T-helper 1 cell treated with Interleukin-12 subunit alpha and Interleukin-12 subunit beta and Interleukin-4 antibody, amounts not matched to agents 30 μg/mL and 1 μg/mL, for 36 hours (primary cell): Measurements from ENCODE around the gene HMG20A.

ENCODE experiments used
- H3K27ac Mint-ChIP-seq: one replicate; pipeline ENCODE4 v1.8.0; 2021; ENCODE audit warnings: mild to moderate bottlenecking, mixed read lengths
- H3K27me3 Mint-ChIP-seq: one replicate; pipeline ENCODE4 v1.8.0; 2021; ENCODE audit warnings: low read depth, mixed read lengths
- H3K36me3 Mint-ChIP-seq: one replicate; pipeline ENCODE4 v1.8.0; 2021; ENCODE audit warnings: low read depth, mixed read lengths
- H3K4me1 Mint-ChIP-seq: one replicate; pipeline ENCODE4 v1.8.0; 2021; ENCODE audit warnings: low read depth, mixed read lengths
- H3K4me3 Mint-ChIP-seq: one replicate; pipeline ENCODE4 v1.8.0; 2021; ENCODE audit warnings: mild to moderate bottlenecking, moderate library complexity, mixed read lengths
- H3K9me3 Mint-ChIP-seq: one replicate; pipeline ENCODE4 v1.8.0; 2021; ENCODE audit warnings: mixed read lengths

Gene HMG20A

GRCh38 chr15:77414789-77415442, 5.8 kb upstream of the HMG20A start:
- Mint-ChIP-seq H3K27ac (no peak overlapping the region), H3K27me3 (peaks cover 5% of the 10 kb centered on the region), H3K9me3 (no peaks in the 10 kb centered on the region), H3K4me3 (no peak overlapping the region), H3K4me1 (peaks cover 33% of the 10 kb centered on the region), H3K36me3 (peaks cover 9% of the 10 kb centered on the region)

- H3K27me3 Mint-ChIP-seq = peaks cover 5% of the 10 kb centered on the region
- peaks cover 28% of the 10 kb centered on the region for H3K4me1 Mint-ChIP-seq
- H3K27ac Mint-ChIP-seq = no peak overlapping the region
- peaks cover 10% of the 10 kb centered on the region for H3K36me3 Mint-ChIP-seq
- H3K9me3 Mint-ChIP-seq = no peaks in the 10 kb centered on the region
- H3K4me3 Mint-ChIP-seq = no peak overlapping the region
Observed at GRCh38 chr15:77415450-77416147, 5.1 kb upstream of the HMG20A start.

- H3K4me1 Mint-ChIP-seq = peaks cover 27% of the 10 kb centered on the region
- H3K27ac Mint-ChIP-seq = no peak overlapping the region
- H3K27me3 Mint-ChIP-seq = peaks cover 5% of the 10 kb centered on the region
- H3K4me3 Mint-ChIP-seq = no peak overlapping the region
- peaks cover 11% of the 10 kb centered on the region for H3K36me3 Mint-ChIP-seq
- no peaks in the 10 kb centered on the region for H3K9me3 Mint-ChIP-seq
Observed at GRCh38 chr15:77416148-77416455, 4.6 kb upstream of the HMG20A start.

- Mint-ChIP-seq H3K9me3 (no peaks in the 10 kb centered on the region), H3K4me1 (peaks cover 32% of the 10 kb centered on the region), H3K4me3 (no peak overlapping the region), H3K27ac (no peak overlapping the region), H3K36me3 (peaks cover 10% of the 10 kb centered on the region), H3K27me3 (peaks cover 5% of the 10 kb centered on the region)
Observed at GRCh38 chr15:77416954-77417353, 3.7 kb upstream of the HMG20A start.

GRCh38 chr15:77417602-77418001, 3.1 kb upstream of the HMG20A start:
- Mint-ChIP-seq H3K27ac (no peak overlapping the region), H3K27me3 (peaks cover 5% of the 10 kb centered on the region), H3K36me3 (peaks cover 8% of the 10 kb centered on the region), H3K4me3 (peak overlapping the region; percentile 9), H3K9me3 (no peaks in the 10 kb centered on the region), H3K4me1 (peaks cover 27% of the 10 kb centered on the region)

- peak overlapping the region; percentile 92 for H3K4me3 Mint-ChIP-seq
- peaks cover 24% of the 10 kb centered on the region for H3K4me1 Mint-ChIP-seq
- H3K27ac Mint-ChIP-seq = peak overlapping the region; percentile 81
- no peaks in the 10 kb centered on the region for H3K9me3 Mint-ChIP-seq
- H3K36me3 Mint-ChIP-seq = peaks cover 7% of the 10 kb centered on the region
- peaks cover 5% of the 10 kb centered on the region for H3K27me3 Mint-ChIP-seq
Observed at GRCh38 chr15:77418391-77418965, 2.2 kb upstream of the HMG20A start.

- Mint-ChIP-seq H3K9me3 (no peaks in the 10 kb centered on the region), H3K36me3 (peaks cover 7% of the 10 kb centered on the region), H3K27me3 (peaks cover 5% of the 10 kb centered on the region), H3K4me3 (peak overlapping the region; percentile 92), H3K27ac (peak overlapping the region; percentile 81), H3K4me1 (peaks cover 29% of the 10 kb centered on the region)
Observed at GRCh38 chr15:77418966-77419835, 1.5 kb upstream of the HMG20A start.

- Mint-ChIP-seq H3K4me1 (peaks cover 29% of the 10 kb centered on the region), H3K36me3 (peaks cover 10% of the 10 kb centered on the region), H3K27me3 (peaks cover 5% of the 10 kb centered on the region), H3K9me3 (no peaks in the 10 kb centered on the region), H3K4me3 (peak within 1 kb of the TSS; percentile 99), H3K27ac (peak within 1 kb of the TSS; percentile 99)
Observed at GRCh38 chr15:77419836-77420609, 665 bp upstream of the HMG20A start, which contains the start of gene PEAK1. PEAK1 (minus strand) TSS chr15:77420104; CDS start chr15:77181926, 238,178 bp downstream.

GRCh38 chr15:77421370-77421700, 647 bp downstream of the HMG20A start:
- peak overlapping the region; percentile 99 for H3K4me3 Mint-ChIP-seq
- peaks cover 5% of the 10 kb centered on the region for H3K27me3 Mint-ChIP-seq
- H3K4me1 Mint-ChIP-seq = peaks cover 32% of the 10 kb centered on the region
- H3K27ac Mint-ChIP-seq = peak overlapping the region; percentile 99
- no peaks in the 10 kb centered on the region for H3K9me3 Mint-ChIP-seq
- H3K36me3 Mint-ChIP-seq = peaks cover 11% of the 10 kb centered on the region

- H3K9me3 Mint-ChIP-seq = no peaks in the 10 kb centered on the region
- no peaks in the 10 kb centered on the region for H3K27me3 Mint-ChIP-seq
- no peak overlapping the region for H3K27ac Mint-ChIP-seq
- peaks cover 6% of the 10 kb centered on the region for H3K36me3 Mint-ChIP-seq
- no peak overlapping the region for H3K4me3 Mint-ChIP-seq
- H3K4me1 Mint-ChIP-seq = peaks cover 31% of the 10 kb centered on the region
Observed at GRCh38 chr15:77425104-77425503, 4.4 kb downstream of the HMG20A start.

GRCh38 chr15:77426377-77426776, 5.7 kb downstream of the HMG20A start:
- H3K9me3 Mint-ChIP-seq = no peaks in the 10 kb centered on the region
- H3K27ac Mint-ChIP-seq = no peak overlapping the region
- H3K4me1 Mint-ChIP-seq = peaks cover 34% of the 10 kb centered on the region
- H3K36me3 Mint-ChIP-seq = peaks cover 4% of the 10 kb centered on the region
- H3K27me3 Mint-ChIP-seq = no peaks in the 10 kb centered on the region
- no peak overlapping the region for H3K4me3 Mint-ChIP-seq

GRCh38 chr15:77426871-77427270, 6.2 kb downstream of the HMG20A start:
- Mint-ChIP-seq H3K4me3 (peak overlapping the region; percentile 2), H3K27ac (no peak overlapping the region), H3K27me3 (no peaks in the 10 kb centered on the region), H3K9me3 (no peaks in the 10 kb centered on the region), H3K4me1 (peaks cover 32% of the 10 kb centered on the region), H3K36me3 (peaks cover 4% of the 10 kb centered on the region)

GRCh38 chr15:77430213-77430612, 9.5 kb downstream of the HMG20A start:
- Mint-ChIP-seq H3K4me3 (no peak overlapping the region), H3K9me3 (no peaks in the 10 kb centered on the region)

GRCh38 chr15:77430652-77431051, 10.0 kb downstream of the HMG20A start:
- peaks cover 26% of the 10 kb centered on the region for H3K4me1 Mint-ChIP-seq
- H3K9me3 Mint-ChIP-seq = no peaks in the 10 kb centered on the region
- H3K27ac Mint-ChIP-seq = no peak overlapping the region
- H3K36me3 Mint-ChIP-seq = peaks cover 1% of the 10 kb centered on the region
- no peaks in the 10 kb centered on the region for H3K27me3 Mint-ChIP-seq
- H3K4me3 Mint-ChIP-seq = no peak overlapping the region

More at GRCh38 chr15:77430213-77430612, 9.5 kb downstream of the HMG20A start:
- Mint-ChIP-seq H3K36me3 (peaks cover 1% of the 10 kb centered on the region), H3K27ac (peak overlapping the region; percentile 4), H3K4me1 (peaks cover 27% of the 10 kb centered on the region), H3K27me3 (no peaks in the 10 kb centered on the region)
